HuH-7 (cell line): ENCODE results near the gene ARHGAP23.

ENCODE experiments used
- DNase-seq: peaks from one replicate; pipeline ENCODE4 v3.0.0; 2011; ENCODE audit warnings: low spot score

Gene ARHGAP23

DNA sequence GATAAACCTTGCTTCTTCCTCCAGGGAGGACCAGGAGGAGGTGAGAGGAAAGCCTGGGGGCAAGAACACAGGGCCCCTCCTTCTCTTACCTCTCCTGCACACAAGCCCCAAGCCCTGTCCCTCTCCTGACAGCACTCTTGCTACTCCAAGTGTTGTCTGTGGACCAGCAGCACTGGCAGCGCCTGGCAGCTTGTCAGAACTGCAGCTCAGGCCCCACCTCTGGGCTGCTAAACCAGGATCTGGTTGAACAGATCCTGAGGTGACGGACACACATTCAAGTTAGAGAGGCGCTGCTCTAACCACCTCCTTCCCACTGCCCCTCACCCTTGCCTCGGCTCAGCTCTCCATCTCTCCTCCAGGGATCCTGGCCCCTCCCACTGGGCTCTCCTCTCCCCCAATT is 121.0 kb downstream of the ARHGAP23 start:
- DNase-seq = no peak

DNA sequence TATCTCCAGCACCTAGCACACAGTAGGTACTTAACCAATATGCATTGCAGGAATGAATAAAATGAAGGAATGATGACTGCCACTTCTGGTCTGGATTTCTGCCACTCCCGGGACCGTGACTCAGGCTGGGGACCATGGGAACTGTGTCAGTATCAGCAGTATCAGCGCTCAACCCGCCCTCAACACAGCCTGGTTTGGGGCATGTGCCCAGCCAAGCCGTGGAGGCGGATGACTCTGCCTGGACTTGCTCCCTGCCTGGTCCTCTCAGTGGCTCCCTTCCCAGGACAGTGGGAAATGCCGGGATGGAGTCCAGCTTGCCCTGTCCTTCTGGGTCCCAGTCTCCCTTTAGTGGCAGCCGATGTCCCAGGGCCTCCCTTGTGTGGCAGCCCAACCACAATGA is 122.4 kb downstream of the ARHGAP23 start:
- DNase-seq = no peak

DNA sequence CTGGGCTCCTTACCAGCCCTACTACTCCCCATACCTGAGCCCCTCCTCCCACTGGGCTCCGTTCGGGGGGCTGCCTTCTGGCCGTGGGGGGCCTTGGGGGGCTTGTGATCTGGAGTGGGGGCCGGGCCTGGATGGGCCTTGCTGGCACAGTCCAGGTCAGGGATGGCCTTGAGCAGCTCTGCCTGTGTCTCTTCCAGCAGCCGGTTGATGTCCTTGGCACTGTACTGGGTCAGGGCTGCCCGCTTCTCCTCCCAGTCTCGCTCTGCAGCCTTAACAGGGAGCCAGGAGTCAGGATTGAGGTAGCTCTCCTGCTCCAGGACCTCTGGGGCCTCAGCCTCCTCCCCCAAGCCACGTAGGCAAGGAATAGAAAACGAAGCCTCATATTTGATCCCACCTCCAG is 122.9 kb downstream of the ARHGAP23 start:
- DNase-seq = no peak

DNA sequence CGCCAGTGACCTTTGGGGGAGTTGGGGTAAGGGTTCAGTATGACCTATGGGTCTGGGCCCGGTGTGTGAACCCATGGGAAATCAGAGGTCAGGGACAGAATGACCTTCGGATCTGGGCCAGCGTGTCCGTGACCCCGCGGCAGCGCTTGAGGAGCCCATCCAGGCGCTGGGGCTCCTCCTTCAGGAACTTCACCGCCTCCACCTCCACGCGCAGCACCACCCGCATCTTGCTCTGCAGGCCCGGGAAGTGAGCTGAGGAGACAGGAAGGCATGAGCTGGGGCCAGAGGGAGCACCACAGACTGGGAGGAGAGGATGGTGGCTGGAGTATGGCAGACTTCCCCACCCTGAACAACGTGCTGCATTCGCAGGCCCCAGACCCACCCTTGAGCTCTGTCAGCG is 124.1 kb downstream of the ARHGAP23 start:
- DNase-seq = no peak

DNA sequence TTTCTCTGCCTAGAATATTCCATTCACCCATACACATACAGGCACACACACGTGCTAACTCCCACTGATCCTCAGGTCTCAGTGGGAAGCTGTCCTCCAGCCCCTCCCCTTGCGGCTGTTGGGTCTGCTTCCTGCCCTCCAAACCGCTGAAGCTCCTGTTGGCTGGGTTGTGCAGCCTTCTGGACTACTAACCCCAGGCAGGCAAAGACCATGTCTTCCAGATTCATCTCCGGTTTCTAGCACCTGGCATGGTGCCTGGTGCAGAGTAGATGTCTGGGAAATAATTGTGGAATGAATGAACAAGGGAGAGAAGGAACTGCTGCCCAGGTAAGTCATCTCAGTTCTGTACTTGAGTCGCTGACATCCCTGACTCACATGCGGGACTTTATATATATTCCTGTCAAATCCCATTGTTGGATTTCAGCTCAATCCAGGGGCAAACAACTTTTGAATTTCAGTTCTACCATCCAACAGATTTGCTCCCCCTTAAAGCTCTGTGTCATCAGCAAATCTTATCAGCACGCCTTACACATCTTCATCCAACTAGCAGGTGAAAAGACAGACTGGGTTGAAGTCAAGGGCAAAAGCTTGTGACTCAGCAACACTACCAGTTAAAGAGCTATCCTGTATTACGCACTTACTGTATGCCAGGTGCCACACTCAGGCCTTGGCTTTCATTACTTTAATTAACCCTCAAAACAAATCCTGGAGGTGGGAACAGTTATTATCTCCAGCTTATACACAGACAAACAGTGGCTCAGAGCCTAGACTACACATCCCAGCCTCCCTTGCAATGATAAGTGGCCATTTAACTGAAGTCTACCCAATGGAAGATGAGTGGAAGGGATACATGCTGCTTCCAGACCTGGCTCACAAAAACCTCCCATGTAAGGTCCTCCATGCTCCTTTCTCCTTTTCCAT is 126.4 kb downstream of the ARHGAP23 start:
- DNase-seq = no peak

DNA sequence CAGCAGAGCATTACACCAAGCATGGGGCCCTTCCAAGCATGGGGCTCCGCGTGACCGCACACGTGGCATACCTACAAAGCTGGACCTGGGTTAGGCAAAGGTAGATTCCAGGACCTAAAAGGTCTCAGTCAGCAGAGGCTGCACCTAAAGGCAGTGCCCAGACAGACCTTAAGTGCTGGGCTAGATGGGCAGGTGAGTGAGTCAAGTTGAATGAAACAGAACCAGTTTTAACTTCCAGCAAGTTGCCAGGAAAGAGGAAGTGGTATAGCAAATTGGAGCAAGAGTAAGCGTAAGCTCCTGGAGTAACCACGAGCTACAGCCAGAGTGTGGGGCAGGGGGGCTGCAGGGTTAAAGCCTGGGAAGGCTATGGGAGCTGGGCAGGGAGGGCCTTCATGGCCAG is 128.0 kb downstream of the ARHGAP23 start:
- no peak for DNase-seq

DNA sequence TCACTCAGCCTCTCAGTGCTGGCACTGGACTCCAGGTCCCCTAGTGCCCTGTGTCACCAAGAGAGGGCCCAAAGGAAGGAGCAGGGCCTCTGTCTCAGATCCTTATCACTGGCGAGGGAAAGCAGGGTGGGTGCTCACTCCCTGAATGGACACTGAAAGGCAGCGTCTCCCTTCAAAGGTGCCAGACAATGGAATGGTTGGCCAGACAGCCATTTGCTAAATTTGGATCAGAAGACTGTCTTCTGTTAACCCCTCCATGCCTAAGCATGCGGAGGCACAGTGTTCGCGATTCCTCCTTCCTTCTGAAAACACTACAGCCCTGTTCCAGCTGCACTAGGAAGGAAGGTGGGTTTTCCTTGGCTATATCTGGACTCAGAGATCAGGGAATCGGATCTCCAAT is 129.1 kb downstream of the ARHGAP23 start:
- no peak for DNase-seq

DNA sequence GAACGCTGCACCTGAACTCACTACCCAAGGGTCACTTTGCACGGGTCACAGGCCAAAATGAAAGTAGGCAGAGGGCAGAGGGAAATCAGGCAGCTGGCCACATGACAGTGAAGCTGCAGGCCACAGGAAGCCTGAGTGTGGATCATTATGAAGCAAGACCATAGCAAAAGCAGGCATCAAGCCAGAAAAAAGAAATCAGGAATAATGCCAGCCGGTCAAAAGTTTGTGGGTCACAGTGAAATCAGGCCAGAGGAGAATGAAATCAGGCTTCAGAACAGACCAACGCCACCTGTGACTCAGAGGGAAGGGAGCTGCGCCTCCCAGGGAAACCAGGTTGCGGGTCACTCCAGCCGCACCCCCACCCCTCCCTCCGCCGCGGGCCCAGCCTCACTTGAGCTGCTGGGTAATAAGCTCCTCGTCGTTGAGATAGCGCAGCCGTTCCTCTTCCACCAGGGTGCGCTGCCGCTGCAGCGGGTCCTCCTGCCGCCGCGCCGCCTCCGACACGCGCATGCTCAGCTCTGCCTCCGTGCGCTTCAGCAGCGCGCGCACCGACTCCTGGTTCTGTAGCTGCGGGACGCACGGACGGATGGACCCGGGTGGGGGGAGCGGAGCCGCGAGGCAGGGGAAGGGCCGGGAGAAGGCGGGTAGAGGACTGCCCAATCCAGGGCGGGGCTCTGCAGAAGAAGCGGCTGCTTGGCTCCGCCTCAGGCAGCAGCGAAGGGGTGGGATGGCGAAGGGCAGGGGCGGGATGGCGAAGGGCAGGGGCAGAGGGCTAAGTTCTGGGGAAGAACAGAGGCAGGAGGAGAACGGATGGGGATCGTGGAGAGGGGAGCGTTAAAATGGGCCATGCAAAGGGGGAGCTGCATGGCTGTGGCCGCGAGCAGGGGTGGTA is 129.8 kb downstream of the ARHGAP23 start:
- peak; percentile 96 for DNase-seq

DNA sequence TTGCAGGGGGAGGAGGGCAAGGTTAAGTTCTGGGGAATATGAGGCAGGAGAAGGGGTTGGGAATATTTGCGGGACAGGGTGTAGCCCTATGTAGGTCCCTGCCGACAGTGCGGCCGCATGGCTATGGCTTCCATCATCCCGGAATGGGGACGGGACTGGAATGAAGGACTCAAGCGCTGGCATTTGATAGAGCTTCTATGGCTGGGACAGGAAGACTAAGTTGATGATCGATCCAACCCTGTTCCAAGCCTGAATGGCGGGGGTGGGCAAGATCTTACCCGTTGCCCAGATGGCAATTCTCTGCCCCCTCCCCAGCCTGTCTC is 130.4 kb downstream of the ARHGAP23 start:
- DNase-seq = peak; percentile 47

DNA sequence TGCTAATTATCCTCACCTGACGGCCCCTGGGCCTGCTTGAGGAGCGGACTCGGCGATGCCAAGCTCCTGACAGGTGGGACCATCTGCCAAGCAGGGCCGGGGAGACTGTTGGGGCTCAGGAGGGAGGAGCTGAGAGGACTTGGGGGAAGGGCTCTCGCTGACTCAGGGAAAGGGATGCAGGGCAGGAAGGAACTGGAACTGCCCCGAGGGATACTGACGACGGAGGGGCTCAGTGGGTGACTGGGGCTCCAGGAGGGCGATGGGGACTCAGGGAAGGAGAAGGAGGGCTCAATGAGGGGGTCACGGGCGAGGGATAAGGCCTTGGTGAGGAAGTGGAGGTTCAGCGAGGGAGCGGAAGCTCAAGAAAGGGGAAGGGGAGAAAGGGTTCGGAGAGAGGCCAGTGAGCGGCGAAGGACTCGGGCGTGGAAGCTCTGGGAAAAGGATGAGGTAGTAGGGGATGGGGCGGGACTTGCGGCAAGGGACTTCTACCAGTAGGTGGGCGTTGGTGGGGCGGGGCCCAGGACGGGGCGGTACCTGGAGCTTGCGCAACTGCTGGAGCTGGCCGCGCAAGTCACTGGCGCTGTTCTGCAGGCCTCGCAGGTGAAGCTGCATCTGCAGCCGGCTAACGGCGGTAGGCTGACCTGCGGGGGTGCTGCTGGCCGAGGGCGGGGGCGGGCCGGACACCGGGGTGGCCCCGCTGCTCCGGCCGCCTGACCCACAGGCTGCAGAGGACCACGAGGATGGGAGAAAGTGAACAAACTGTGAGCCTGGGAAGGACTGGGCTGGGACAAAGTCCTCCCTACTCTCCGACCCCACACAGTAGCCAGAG is 131.0 kb downstream of the ARHGAP23 start:
- peak; percentile 98 for DNase-seq

DNA sequence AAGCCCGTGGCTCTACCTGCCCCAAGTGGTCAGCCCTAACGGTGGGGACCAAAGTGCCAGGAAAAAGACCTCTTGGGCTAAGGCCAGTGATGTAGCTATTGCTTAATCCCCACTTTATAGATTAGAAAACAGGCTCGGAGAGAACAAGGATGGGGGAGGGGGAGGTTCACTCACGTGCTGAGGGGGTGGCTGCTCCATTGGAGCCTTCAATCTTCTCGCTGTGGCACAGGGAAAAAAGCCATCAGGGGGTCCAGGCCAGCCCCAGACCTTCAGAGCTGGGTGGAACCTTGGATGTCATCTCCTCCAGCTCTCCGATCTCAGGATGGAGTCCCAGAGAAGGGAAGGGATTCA is 131.6 kb downstream of the ARHGAP23 start:
- DNase-seq = no peak

DNA sequence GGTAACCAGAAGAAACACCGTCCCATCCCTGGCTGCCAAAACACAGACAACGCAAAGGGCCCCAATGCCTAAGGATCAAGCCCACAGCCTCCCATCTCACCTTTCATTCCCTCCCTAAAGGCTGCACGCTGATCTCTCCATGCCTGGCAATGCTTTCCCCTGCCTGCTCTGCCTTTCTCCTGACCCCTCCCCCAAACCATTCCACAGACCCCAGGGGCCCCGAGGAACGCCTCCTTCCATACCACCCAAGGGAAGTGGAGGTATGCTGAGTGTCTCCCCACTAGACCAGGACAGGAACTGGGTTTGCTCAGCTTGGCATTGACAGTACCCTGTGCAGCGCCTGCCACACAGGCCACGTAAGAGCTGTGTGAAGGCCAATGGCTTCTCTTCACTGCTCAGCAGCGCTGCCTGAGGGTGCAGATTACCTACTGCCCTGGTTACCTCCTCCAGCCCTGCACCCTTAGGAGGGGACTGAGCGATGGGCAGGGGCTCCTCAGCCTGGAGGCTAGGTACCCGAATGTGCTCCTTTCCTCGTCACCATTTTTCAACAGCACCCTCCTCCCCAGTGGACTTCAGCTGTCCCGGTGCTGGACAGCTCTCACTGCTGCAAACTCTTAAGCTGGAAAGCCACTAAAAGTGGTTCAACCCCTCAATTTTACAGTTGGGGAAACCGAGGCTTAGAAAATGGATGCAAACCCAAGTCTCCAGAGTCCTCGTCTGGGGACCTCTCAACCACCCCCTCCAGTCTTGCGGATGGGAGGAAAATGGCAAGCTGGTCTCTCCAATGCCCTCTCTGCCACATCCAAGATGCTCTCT is 132.4 kb downstream of the ARHGAP23 start:
- DNase-seq = no peak

DNA sequence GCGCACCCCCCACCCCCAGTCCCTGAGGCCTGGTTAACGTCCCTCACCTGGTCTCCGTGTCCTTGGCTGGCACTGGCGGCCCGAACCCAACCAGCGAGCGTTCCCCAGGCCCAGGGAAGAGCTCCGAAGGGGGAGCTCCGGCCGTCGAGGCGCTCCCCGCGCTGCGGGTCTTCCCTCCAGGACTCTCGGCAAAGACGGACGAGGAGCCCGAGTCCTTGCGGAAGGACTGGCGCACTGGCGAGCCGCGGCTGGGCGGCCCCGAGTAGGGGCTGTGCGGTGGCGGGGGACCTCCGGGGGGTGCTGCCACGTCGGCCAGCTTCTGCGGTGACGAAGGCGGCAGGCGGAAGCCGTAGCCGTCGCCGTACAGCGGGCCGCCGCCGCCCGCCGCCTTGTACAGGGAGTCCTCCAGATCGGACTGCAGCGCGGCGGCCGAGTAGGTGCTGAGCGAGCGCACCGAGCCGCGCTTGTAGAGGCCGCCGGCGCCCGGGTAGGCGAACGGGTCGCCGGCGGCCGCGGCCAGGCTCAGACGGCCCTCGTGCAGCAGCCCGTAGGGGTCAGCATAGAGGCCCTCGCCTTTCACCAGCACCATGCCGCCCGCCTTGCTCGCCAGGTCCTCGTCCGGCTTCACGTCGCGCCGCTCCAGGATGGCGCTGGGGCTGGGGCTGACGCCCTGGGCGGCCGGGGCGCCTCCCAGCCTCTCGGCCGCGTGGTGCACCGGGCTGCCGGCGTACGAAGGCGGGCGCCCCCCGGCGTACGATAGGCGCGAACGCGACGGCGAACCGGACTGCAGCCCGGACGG is 133.4 kb downstream of the ARHGAP23 start:
- no peak for DNase-seq
